ENCODE data around the gene KCND2.
"Not testable (repeated sequence)": the region's sequence is repeated elsewhere in the genome, so short reads cannot be mapped to it uniquely, and the experiment has no call there.

KCND2 gene

GRCh38 chr7:120564145-120564544 is 291.2 kb downstream of the KCND2 start:
- in situ Hi-C loops (cut with HindIII; ENCODE audit: low sequenced_read_pairs): no loop called here
- DNase-seq (ENCODE audit: low read depth, low spot score): no peak
- TF ChIP-seq CTCF (IDR thresholded peaks at IDR 0.05; ENCODE audit: low read depth, low read length): no peak
- no peak overlapping the region for H3K4me3 ChIP-seq (ENCODE audit: low read depth, low read length)

GRCh38 chr7:120567204-120567603 is 294.2 kb downstream of the KCND2 start:
- H3K4me3 ChIP-seq (ENCODE audit: low read depth, low read length): no peak overlapping the region
- in situ Hi-C loops (cut with HindIII; ENCODE audit: low sequenced_read_pairs): no loop called here
- no peak for TF ChIP-seq CTCF (IDR thresholded peaks at IDR 0.05; ENCODE audit: low read depth, low read length)
- no peak for DNase-seq (ENCODE audit: low read depth, low spot score)

GRCh38 chr7:120578657-120579056 is 305.7 kb downstream of the KCND2 start:
- H3K4me3 ChIP-seq (ENCODE audit: low read depth, low read length); DNase-seq (ENCODE audit: low read depth, low spot score); in situ Hi-C loops (cut with HindIII; ENCODE audit: low sequenced_read_pairs): not testable (repeated sequence)

GRCh38 chr7:120582916-120583315 is 309.9 kb downstream of the KCND2 start:
- no peak for DNase-seq (ENCODE audit: low read depth, low spot score)
- in situ Hi-C loops (cut with HindIII; ENCODE audit: low sequenced_read_pairs): no loop called here
- TF ChIP-seq CTCF (IDR thresholded peaks at IDR 0.05; ENCODE audit: low read depth, low read length): no peak
- H3K4me3 ChIP-seq (ENCODE audit: low read depth, low read length): no peak overlapping the region

GRCh38 chr7:120583899-120584586 is 311.1 kb downstream of the KCND2 start:
- peak; percentile 86 for DNase-seq (ENCODE audit: low read depth, low spot score)
- TF ChIP-seq CTCF (IDR thresholded peaks at IDR 0.05; ENCODE audit: low read depth, low read length): no peak
- in situ Hi-C loops (cut with HindIII; ENCODE audit: low sequenced_read_pairs): no loop called here
- no peak overlapping the region for H3K4me3 ChIP-seq (ENCODE audit: low read depth, low read length)

- in situ Hi-C loops (cut with HindIII; ENCODE audit: low sequenced_read_pairs): no loop called here
- no peak for TF ChIP-seq CTCF (IDR thresholded peaks at IDR 0.05; ENCODE audit: low read depth, low read length)
- no peak for DNase-seq (ENCODE audit: low read depth, low spot score)
- H3K4me3 ChIP-seq (ENCODE audit: low read depth, low read length): no peak overlapping the region
Observed at GRCh38 chr7:120586571-120586970, 313.6 kb downstream of the KCND2 start.

GRCh38 chr7:120587243-120587642 is 314.3 kb downstream of the KCND2 start:
- in situ Hi-C loops (cut with HindIII; ENCODE audit: low sequenced_read_pairs): no loop called here
- no peak overlapping the region for H3K4me3 ChIP-seq (ENCODE audit: low read depth, low read length)
- no peak for DNase-seq (ENCODE audit: low read depth, low spot score)
- no peak for TF ChIP-seq CTCF (IDR thresholded peaks at IDR 0.05; ENCODE audit: low read depth, low read length)

Data from astrocyte of the spinal cord (primary cell).